Astrocyte of the cerebellum (primary cell): ENCODE results near the gene TMEM135.
"Not testable (repeated sequence)": the region's sequence is repeated elsewhere in the genome, so short reads cannot be mapped to it uniquely, and the experiment has no call there.

Experiments
- DNase-seq: peaks from one replicate; pipeline ENCODE4 v3.0.0-alpha.2; 2011; ENCODE audit warnings: low read depth
- H3K4me3 ChIP-seq: 2 replicates; pipeline ENCODE4 v1.5.1; 2011; ENCODE audit warnings: mild to moderate bottlenecking, low read depth, low read length, moderate library complexity
- in situ Hi-C: cut with HindIII; loops from 2 replicates; pipeline ENCODE4 v1.10.0; 2017; ENCODE audit warnings: low sequenced_read_pairs
- TF ChIP-seq, protein P1 (sequence below): IDR thresholded peaks from 2 replicates; pipeline ENCODE4 v1.5.1; 2012; ENCODE audit warnings: low read length, low read depth, moderate library complexity, mild to moderate bottlenecking; ENCODE audit errors: missing control alignments

TMEM135 gene

GRCh38 chr11:87037450-87038234 is at the start of gene TMEM135:
TMEM135 (plus strand) TSS chr11:87037934; CDS start chr11:87038046, 112 bp downstream.
- in situ Hi-C loops = no loop called here
- DNase-seq = peak; percentile 64
- TF ChIP-seq, protein P1, sequence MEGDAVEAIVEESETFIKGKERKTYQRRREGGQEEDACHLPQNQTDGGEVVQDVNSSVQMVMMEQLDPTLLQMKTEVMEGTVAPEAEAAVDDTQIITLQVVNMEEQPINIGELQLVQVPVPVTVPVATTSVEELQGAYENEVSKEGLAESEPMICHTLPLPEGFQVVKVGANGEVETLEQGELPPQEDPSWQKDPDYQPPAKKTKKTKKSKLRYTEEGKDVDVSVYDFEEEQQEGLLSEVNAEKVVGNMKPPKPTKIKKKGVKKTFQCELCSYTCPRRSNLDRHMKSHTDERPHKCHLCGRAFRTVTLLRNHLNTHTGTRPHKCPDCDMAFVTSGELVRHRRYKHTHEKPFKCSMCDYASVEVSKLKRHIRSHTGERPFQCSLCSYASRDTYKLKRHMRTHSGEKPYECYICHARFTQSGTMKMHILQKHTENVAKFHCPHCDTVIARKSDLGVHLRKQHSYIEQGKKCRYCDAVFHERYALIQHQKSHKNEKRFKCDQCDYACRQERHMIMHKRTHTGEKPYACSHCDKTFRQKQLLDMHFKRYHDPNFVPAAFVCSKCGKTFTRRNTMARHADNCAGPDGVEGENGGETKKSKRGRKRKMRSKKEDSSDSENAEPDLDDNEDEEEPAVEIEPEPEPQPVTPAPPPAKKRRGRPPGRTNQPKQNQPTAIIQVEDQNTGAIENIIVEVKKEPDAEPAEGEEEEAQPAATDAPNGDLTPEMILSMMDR = no peak
- H3K4me3 ChIP-seq = peak within 1 kb of the TSS; percentile 93

DNA sequence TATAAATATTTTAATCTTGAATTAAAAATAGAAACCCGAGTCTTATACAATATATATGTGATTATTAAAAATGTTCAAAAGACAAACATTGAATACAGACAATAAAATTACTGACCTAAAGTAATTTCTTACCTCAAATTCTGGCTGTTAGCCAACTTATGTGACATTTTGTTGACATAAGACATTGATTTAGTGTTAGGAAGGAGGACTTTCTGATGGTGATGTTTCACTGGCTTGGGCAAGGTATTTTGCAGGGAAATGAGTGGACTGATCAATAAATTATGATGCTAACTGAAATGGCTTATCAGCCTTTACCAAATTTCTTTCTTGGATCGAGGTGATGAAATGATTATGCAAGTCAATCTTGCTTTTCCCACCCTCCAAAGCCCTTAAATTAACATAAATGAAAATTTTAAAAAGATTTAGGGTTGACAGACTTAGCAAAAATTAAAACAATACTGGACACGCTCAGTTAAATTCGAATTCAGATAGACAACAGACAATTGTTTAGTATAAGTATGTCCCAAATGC is 49.3 kb upstream of the TMEM135 start:
- no peak for DNase-seq
- TF ChIP-seq, protein P1 = no peak
- in situ Hi-C loops = no loop called here
- no peak overlapping the region for H3K4me3 ChIP-seq

- in situ Hi-C loops = no loop called here
Measured at GRCh38 chr11:86990031-86990430, 47.7 kb upstream of the TMEM135 start.

GRCh38 chr11:86990515-86990914 is 47.2 kb upstream of the TMEM135 start:
- TF ChIP-seq, protein P1 = no peak
- in situ Hi-C loops = no loop called here
- peak; percentile 84 for DNase-seq
- H3K4me3 ChIP-seq = no peak overlapping the region

More at GRCh38 chr11:86990031-86990430, 47.7 kb upstream of the TMEM135 start:
- DNase-seq = peak; percentile 59
- TF ChIP-seq, protein P1 = no peak
- H3K4me3 ChIP-seq = no peak overlapping the region

DNA sequence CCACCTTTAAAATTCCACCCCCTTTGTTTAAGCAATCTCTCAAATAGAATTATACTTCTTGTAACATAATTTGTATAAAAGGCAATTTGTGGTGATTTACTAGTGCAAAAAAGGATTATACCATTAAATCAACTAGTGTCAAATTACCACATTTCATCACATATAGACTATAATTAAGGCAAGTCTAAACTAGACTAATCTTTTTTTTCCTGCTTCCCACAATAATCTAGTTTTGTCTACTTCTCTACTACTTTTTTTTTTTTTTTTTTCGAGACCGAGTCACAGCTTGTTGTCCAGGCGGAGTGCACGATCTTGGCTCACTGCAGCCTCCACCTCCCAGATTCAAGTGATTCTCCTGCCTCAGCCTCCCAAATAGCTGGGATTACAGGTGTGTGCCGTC is 46.4 kb upstream of the TMEM135 start:
- no peak overlapping the region for H3K4me3 ChIP-seq
- TF ChIP-seq, protein P1 = no peak
- no peak for DNase-seq
- in situ Hi-C loops = no loop called here

DNA sequence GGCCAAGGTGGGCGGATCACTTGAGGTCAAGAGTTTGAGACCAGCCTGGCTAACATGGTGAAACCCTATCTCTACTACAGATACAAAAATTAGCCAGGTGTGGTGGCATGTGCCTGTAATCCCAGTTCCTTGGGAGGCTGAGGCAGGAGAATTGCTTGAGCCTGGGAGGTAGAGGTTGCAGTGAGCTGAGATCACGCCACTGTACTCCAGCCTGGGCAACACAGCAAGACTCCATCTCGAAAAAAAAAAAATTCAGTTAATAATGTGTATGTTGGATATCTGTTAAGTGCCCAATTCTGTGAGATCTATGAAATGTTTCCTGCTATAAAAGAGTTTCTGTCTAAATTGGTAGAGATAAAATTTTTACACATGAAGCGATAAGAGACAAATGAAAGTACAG is 45.4 kb upstream of the TMEM135 start:
- in situ Hi-C loops, DNase-seq, H3K4me3 ChIP-seq: not testable (repeated sequence)

DNA sequence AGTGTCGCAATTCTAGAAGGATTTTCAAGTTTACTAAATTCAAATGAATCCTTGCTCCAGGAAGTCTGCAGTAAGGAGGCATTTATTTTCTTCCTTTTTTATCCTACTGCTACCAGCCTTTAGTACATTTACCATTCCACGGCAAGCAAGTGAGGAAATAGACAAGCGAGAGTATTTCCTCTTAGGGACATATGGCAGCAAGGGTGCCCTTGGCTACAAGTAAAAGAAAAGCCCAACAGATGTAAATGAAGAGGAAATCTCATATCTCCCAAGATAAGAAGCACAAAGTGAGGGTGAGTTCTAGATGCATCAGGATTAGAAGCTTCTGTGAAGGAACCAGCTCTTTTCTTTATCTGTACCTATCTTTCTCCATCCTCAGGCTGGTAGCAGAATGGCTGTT is 44.7 kb upstream of the TMEM135 start:
- TF ChIP-seq, protein P1 = no peak
- in situ Hi-C loops = no loop called here
- no peak overlapping the region for H3K4me3 ChIP-seq
- no peak for DNase-seq
